NCI-H524 (cell line): ENCODE results near the gene IL1RAPL2.
A peak's percentile ranks its signal among the peaks of the same experiment; 100 is the strongest.
"Not testable (repeated sequence)": the region's sequence is repeated elsewhere in the genome, so short reads cannot be mapped to it uniquely, and the experiment has no call there.

Experiments used
- DNase-seq, 2 experiments: peaks; one replicate each; lab custom pipeline; 2025; lab: John Stamatoyannopoulos, UW

Gene IL1RAPL2

DNA sequence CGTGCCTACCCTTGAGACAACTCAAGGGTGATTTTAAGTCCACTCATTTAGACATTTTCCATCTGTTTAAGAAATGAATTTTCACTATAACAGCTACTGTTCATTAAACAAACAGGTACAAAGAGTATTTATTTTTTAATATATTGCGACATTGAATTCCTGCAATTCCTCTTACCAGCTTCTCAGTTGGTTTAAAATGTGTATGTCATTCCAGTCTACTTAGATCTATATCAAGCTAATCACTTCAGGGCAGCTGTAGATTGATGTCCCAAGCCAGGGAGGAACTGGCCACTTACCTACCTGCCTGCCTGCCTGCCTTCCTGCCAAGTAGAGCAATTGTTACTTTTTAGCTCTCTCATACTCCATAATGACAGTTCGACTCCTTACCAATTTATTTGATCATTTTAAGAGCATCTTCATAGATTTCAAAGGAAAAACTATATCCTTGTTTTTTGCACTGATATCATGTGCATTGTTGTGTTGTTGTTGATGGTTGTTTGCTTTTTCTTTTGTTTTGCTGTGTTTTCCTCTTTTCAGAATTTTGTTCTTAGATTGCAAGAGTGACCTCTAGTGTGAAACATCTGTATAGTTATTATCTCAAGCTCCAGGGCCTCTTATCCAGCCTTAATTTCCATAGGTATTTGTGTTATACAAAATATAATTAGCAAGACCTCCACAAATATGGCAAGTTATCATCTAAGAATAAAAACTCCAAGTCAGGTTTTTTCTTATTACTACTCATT is 1135.5 kb downstream of the IL1RAPL2 start:
- peak in 1 of 2 experiments; percentile 15 for DNase-seq

DNA sequence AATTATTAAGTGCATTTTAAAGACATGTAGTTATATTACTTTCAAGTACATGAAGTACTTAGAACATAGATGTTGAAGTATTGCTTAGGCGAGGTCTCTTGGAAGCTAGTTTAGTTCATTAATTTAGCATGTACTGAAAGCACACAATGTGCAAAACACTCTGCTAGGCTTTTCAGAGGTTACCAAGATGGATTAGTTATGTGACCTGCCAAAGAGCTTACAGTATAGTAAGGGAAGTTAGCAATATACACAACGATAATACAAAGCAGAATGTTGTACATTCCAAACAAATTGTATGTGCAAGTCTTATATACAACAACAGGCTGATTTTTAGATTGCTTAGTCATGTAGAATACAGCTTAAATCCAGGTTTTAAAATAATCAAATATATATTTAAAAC is 1137.9 kb downstream of the IL1RAPL2 start:
- DNase-seq, result no peak

DNA sequence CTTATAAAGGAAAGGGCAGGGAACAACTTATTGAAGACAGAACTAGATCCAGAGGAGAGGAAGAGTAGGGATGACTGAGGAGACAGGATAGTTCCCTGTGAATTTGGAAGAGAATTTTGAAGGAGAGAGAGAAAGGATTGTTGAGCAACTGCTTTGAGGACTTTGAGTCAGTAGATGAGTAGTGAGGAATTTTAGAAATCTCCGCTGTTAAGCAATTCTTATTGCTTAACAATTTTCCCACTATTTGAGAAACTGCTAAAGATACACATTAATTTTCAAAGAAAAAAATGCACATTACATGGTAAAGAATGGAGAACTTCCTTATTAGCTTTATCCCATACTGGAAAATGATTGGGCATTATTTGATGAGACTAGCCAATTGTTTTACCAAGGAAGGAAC is 1140.0 kb downstream of the IL1RAPL2 start:
- no peak for DNase-seq

DNA sequence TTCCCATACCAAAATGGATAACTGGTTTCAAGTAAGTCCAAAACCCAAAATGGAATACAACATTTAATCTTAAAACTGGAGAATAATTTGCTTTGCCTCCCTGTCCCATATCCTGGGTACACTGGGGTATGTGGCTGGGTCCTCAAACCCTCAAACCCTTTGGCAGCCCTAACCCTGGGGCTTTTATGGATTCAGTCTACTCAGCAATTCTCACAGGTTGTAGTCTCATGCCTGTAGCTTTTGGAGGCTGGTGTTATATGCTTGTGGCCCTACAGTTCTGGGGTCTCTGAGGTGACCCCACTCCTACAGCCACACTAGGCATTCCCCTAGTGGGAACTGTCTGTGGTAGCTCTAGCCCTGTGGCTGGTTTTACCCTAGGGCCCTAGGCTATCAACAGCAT is 1145.8 kb downstream of the IL1RAPL2 start:
- DNase-seq, result no peak

DNA sequence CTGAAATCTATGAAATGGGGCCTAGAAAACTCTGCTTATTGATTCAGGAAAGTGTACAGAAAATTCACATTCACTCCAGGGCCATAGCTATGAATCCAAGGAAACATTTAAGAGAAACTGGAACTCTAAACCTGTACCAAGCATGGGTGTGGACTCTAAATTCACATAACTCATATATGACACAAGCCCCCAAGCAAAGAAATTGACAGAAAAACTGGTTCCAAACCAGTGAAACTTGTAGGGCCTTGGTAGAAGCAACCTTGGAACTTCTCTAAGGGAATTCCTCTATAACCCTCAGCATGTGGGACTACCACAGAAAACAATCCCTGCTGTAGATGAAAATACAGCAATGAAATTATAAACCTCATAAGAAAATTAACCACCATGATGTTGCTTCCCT is 1149.7 kb downstream of the IL1RAPL2 start:
- no peak for DNase-seq

DNA sequence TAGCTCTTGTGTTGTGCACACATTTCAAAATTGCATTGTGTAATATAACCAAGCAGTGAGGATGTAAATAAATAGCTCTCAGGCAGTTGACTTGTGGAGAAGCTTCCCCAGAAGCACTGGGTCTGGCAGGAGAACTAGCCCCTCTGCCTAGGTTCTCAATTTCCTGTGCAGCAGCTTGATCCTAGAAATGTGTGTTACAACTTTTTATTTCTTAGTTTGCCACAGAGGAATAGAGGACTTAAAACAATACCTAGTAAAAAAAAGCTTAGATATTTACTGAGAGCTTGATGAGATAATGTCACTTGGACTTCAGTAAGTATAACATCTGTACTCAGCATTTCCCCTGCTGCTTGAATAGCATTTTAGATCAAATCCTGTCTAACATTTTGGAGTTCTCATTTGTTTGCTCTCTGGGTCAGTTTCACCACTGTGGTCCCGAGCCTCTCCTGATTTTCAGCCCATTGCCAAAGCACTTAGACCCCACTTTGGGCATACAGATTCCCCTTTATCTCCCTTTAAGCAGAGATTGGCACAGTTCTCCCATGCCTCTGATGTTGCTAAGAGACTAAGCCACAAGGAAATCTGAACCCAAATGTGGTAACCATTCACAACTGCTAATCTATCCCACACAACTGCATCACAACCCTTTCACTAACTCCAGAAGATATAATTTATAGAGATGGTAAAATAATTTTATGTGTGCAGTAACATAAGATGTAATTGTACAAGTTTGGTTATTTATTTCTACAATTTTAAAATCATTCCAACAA is 1158.2 kb downstream of the IL1RAPL2 start:
- DNase-seq, result no peak

DNA sequence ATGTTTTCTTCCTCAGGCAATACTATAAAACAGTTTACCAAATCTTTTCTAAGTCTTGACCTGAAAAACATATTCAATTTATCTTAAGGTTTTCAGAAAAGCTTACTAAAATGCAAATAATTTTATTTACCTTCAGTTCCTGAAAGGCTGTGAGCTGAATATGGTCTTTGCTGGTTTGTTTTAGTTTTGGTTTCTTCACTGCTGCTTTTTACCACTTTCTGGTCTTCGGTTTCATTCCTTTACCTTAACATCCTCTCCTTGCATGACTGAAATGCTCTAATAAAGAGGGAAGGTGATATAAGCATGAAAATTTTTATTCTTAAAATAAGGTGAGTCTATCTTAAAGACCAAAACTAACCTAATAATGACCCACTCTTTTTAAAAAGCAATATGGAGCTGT is 1159.2 kb downstream of the IL1RAPL2 start:
- no peak for DNase-seq

DNA sequence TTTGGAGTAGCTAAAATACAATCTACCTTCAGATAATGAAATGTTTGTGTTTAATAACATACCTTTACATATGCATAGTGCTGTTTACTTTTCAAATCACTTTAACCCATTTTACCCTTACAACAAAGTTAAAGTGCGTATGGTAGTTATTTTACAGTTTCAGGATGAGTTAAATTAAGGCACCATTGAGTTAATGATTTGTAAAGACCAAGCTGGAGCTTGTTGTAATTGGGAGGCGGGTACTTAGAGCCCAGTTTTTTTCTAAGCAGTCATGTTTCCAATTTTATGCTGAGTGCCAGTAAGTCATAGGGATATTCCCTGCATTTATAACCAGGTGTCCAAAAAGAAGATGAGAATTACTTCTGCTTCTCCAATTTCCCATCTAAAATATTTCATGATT is 1172.2 kb downstream of the IL1RAPL2 start:
- peak in 1 of 2 experiments; percentile 37 for DNase-seq

DNA sequence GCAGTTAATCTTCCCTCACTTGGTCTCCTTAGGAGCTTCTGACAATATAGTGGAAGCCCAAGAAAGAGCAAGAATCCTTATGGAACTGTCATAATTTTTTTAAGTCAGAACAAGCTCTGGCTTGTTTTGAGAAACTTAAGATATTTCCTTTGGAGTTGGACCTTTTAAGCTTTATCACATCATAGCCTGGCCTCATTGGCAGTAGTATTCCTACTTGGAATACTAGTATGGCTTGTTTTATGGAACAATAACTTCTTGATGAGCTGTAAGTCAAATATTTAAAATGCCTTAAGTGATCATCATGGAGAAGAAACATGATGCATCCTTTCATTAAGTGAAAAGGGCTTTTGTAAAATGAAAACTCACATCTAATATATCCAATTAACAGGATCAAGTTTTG is 1178.3 kb downstream of the IL1RAPL2 start:
- DNase-seq, result no peak

DNA sequence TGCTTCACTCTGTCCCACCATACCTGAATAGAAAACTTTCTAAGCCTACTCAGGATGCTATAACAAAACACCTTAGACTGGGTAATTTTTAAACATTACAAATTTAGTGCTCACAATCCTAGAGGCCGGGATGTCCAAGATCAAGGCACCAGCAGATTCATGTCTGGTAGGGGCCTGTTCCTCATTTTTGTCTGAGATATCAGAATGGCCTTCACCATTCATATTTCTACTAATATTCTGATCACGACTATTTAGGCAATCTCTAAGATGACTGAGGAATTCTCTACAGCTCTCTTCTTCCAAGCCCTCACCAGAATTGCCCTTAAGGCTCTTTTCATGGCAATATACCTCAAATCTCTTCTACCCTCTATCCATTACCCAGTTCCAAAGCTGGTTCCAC is 1178.9 kb downstream of the IL1RAPL2 start:
- DNase-seq, result no peak

DNA sequence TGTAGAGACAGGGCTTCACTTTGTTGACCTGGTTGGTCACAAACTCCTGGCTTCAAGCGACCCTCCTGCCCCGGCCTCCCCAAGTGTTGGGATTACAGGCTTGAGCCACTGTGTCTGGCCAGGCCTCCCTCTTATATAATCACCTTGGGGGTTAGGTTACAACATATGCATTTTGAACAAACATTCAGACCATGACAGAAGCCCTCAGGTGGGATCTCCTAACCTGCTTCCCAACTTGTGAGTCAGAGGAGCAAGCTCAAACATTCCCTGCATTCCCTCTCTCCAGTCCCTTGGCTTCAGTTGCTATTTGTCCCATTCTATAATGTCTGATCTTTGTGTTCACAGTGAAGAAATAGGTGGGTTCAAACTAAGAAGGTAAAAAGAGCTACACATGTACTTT is 1179.9 kb downstream of the IL1RAPL2 start:
- DNase-seq, result no peak

DNA sequence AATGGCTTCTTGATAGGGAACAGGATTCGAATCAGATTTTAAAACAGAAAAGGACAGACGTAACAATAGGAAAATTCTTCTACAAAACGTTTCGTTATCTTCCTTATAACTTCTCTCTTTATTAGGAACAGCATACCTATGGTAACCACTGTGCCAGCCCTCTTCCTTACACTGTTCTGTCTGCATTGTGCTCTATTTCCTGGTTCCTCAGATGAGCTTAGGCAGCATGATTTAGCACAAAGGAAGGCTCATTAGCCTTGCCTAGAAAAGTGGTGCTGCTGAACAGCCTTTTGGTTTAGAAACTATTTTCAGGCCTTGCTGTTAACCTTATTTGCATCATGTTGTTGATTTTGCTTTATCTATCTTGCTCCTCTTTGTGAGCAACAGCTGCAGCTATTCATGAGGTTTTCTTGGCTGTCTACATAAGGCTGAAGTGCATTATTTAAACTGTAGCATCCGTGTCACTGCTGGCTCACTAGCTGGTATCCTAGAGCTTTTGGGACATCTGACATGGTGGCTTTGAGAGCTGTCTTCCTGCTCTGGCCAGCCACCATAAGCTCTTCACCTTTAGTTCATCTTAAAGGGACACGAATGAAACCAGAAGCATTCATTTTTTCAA is 1186.4 kb downstream of the IL1RAPL2 start:
- DNase-seq, result peak in 1 of 2 experiments; percentile 0

DNA sequence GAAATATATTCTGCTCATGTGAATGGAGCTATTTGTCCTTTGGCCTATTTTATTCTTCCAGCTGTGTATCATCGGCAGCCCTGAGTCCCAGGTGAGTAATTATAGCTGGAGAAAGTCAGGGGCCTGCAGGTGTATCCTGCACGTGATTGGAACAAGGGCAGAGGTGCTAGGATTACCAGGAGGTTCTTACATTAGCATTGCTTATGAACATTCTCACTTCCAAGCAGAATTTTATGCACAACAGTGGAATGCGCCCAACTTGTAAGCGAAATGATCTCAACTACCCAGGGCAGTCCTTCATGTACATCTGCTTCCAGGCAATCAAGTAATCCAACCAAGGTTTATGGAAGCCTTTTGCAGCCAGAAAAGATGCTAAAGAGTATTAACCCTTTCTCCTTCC is 1187.4 kb downstream of the IL1RAPL2 start:
- DNase-seq, result no peak

DNA sequence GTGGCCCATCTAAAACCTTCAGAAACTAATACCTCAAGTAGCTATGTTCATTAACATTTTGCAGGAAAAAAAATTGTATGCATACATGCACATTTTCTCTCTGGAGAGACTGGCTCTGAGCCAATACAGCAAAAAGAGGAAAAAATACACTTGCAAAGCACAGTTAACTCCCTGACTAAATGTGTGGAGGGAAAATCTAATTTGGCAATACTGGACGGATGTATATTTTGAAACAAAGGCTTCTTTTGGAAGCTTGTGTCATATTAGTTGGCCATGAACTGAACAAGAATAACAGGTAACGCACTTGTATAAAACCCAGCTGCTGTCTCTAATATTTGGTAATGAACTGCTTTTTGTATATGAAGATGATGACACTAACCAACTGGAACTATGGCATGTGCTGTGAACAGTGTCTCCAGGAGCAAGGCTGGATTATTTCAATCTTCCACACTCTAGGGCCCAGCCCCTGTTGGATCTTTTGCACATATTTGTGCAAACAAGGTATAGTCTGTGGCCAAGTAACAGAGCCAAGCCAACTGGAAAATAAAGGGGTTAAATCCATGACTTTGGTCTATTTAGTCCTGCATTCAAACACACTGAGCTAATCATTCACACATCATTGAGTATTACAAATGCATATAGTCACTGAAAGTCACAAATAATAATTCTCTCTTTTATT is 1188.4 kb downstream of the IL1RAPL2 start:
- no peak for DNase-seq

DNA sequence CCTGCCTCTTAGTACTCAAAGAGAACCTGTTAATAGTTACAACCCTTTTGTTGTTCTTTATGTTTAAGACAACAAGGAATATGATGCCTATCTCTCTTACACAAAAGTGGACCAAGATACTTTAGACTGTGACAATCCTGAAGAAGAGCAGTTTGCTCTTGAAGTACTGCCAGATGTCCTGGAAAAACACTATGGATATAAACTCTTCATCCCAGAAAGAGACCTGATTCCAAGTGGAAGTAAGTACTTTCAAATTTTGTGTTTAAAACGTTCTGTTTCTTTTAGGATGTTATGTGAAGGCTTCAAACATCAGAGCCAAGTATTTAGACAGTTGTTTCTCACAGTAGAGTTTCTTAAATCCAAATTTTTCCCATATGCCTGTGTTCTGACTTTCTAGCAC is 1189.1 kb downstream of the IL1RAPL2 start:
- DNase-seq, result peak in 1 of 2 experiments; percentile 38

DNA sequence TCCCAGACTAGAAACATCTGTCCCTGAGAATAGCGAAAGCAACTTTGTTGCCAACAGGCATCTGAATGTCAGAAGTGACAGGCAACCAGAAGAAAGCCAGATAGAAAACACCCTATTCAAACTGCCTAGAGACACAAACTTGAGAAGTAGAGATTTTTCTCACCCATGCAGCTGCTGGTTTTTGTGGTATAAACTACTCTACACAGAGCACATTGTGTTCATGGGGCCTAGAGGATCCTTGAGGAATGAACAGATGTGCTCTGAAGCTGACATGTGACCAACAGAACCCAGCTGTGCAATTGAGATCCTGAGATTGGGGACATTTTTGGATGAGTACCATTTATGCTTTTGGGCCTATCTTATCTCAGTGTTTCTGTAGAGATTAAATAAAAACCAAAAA is 1192.8 kb downstream of the IL1RAPL2 start:
- peak in 1 of 2 experiments; percentile 36 for DNase-seq

DNA sequence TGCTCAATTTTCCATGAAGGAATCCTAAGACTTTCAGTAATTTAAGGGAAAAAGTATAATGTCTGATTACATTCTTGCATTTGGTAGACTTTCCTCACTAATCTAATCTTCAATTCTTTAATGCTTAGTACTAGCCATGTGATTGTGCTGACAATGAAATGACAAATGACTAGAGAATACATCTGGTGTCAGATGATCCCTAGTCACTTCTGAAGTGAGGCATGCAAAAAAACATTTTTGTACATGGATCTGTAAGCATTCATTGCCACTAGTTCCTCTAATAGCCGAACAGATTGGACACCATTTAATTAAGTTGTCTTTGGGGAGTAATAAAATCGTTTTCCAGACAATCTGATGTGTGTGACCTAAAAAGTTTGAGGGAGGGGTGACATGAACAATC is 1193.6 kb downstream of the IL1RAPL2 start:
- DNase-seq, result peak in 1 of 2 experiments; percentile 46

DNA sequence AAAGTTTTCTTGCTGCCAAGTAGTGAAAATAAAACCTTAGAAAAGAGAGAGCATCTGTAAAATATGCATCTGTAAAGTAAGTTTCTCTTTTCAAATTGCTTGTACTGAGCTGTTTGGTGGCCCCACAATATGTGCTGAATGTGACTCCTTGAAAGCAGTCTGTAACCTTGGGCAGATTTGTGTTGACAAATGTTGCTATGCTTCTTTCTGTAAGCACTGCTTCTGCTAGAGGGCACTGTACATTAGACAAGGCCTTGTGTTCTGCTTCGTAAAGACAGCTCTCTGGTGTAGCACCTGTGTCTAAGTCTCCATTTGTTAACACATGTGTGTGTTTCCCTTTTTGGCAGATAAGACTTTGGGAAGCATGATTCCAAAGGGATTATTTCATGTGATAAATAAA is 1199.7 kb downstream of the IL1RAPL2 start:
- peak in 1 of 2 experiments; percentile 3 for DNase-seq

DNA sequence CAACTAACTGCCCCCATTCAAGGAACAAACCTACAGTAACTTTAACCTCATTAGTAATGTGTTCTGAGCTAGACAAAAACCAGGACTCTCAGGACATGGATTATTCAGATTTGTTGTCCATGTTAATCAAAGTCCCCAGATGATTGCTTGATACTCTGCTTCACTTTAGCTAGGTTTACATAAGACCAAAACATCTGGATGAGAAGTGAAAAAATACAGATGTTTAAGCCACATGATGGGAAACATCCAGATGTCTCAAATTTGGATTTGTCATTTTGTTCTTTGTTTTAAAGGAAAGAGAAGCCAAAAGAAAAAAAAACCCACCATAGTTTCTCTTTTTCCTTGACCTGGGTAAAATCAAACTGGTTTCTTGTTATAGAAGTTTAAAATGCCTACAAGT is 1207.8 kb downstream of the IL1RAPL2 start:
- no peak for DNase-seq

DNA sequence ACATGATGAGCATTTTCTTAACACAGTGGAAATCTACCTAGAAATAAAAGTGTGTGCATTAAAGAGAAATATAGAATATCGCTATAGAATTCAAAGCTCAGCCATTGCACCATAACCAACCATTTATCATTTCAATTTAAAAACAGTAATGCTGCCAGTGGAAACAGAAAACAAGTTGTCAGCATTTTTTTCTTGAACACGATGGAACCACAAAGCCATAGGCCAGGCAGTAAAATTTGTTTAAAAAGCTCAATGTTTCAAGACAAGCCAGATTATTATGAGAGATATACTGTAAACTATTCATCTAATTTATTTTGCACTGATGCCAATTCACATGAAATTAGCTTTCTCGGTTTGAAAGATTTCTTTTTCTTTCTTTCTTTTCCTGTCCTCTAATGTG is 1209.7 kb downstream of the IL1RAPL2 start:
- DNase-seq, result no peak

DNA sequence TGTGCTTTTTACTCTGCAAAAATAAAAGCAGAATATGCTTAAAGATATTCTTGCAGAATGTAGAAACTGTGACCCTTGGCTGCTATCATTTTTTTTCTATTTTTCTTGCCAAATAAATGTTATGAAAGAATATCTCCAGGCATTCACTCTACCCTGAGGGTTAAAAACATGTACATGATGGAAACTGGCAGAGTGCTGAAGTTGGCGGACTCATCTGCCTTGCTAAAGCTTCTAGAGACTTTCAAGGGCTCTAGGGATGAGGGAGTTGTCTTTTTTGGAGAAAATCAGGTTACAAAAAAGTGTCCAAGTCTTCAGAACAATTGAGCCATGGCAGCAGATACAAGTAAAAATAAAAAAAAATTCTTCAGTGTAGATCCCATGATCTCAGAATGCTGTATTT is 1215.8 kb downstream of the IL1RAPL2 start:
- DNase-seq, result no peak

DNA sequence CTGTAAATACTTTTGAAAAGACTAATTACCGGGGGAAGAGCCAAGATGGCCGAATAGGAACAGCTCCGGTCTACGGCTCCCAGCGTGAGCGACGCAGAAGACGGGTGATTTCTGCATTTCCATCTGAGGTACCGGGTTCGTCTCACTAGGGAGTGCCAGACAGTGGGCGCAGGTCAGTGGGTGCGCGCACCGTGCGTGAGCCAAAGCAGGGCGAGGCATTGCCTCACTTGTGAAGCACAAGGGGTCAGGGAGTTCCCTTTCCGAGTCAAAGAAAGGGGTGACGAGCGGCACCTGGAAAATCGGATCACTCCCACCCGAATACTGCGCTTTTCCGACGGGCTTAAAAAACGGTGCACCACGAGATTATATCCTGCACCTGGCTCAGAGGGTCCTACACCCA is 1230.9 kb downstream of the IL1RAPL2 start:
- not testable (repeated sequence) for DNase-seq
